ENCODE measurements around the gene AGTRAP. TPM values are rescaled to one million over a fixed set of nuclear protein-coding genes. Genes with fewer than 3 reads are reported as not detected.

Gene AGTRAP
- total RNA-seq = 2.4 TPM

DNA sequence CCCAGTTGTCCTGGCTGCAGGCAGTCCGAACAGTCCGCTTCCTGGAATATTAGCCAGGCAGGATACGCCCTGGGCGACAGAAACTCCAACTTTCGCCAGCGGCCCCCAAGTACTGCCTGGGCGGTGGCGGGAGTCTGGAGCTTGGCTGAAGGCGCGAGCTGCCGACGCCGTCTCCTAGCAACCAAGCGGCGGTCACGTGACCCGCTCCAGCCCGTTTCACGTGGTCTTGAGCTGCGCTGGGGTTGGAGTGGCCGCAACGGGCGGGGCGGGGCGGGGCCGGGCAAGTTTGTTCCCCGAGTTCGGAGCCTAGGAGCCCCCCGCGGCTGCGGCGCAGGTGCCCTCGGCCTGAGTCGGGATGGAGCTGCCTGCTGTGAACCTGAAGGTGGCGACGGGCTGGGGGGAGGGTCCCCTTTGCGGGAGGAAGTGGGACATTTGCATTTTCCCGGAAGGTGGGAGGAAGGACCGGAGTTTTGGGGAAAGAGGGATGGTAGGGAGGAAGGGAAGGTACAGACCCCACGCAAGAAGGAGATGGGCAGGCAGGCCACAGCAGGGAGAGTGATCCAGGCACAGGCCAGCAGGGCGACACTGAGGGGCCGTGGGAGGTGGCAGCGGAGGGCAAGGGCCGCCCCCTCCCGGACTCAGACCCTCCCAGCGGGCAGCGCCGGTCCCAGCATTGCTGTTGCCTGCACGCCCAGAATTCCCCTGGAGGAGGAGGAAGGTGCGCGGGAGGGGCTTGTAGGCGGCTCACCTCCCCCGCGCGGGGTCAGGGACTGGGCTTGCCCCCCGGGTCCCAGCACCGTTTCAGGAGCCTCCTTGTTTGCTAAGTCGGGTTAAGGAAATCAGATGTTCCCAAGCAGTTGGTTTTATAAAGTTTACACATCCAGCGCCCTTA, at the start of gene AGTRAP:
AGTRAP (plus strand) TSS at position 283 of the 892 bp plus-strand sequence; CDS start at position 356, 73 bp downstream.
- FAIRE-seq (no peak), DNase-seq (ENCODE audit: low spot score in 2 of 2) (peak; percentile 88 to 96)

- FAIRE-seq (no peak), DNase-seq (ENCODE audit: low spot score in 2 of 2) (no peak)
These were observed 47.4 kb upstream of the AGTRAP start for GRCh38 chr1:11688506-11688905.

GRCh38 chr1:11690397-11691301, 45.3 kb upstream of the AGTRAP start:
- DNase-seq (ENCODE audit: low spot score in 2 of 2) (no peak), FAIRE-seq (no peak)

GRCh38 chr1:11691302-11691914, 44.5 kb upstream of the AGTRAP start, which contains the start of gene DRAXIN:
Gene DRAXIN, plus strand, starts transcription at chr1:11691710. Its CDS starts 14,549 bp downstream, at chr1:11706259.
- DNase-seq (ENCODE audit: low spot score in 2 of 2) = peak in 1 of 2 donors; percentile 60
- FAIRE-seq = no peak

DNA sequence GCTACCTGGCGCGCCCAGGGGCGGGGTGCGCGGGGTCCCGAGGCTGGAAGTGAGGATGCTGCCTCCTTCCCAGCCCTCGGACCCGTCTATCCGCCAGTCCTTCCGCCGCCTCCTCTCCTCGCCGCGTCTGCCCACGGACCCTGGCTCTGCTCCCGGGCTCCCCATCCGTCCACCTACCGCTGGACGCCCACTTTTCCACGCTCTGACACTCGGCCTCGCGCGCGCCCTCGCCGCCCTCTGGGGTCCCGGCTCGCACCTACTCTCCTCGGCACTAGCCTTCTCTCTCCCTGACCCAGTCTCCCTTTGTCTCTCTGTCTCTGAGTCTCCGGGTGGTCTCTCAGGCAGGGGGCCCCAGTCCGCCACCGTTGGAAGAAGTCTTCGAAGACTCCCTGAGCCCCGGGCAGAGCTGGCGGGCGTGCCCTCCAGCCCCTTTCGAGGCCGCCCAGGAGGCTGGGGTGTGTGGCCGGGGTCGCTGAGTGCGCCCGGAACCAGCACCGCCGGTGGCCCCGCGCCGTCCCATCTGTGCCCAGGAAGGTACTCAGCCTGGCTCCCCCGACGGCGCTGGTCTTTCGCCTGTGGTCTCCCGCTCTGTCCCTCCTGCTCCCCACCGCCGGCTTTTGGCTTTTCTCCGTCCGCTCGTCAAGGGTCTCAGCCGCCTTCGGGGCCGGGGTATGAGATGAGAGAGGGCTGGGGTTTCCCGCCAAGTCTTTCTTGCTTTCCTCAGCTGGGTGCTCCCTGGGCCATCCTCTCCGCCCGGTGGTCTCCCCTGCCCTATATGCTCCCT, 43.8 kb upstream of the AGTRAP start:
- DNase-seq (ENCODE audit: low spot score in 2 of 2) (no peak), FAIRE-seq (no peak)

DNA sequence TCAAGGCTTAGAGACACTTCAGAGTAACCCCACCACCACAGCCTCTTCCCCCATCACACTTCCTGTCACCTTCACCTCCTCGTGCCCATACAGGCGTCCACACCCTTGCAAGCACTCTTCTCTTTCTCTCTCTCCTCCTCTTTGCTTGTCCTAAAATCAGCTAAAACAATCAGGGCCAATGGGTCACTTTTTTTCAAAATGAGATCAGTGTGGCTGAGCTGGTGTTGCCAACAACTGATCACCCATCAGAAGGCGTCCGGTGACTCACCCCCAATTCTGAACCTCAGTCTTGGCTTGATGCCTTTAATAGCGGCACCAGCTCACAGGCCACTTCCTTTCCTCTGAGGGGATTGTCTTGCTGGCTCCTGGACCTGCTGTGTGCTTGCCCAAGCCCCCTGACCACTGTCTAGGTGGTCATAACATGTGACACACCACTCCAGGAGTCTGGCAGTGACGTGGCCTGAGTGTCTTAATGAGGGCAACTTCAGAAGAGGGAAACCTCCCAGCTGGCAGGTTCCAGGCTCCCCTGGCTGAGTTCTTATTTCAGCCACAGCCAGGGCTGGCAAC, 42.8 kb upstream of the AGTRAP start:
- DNase-seq (ENCODE audit: low spot score in 2 of 2) = peak in 1 of 2 donors; percentile 68
- no peak for FAIRE-seq

DNA sequence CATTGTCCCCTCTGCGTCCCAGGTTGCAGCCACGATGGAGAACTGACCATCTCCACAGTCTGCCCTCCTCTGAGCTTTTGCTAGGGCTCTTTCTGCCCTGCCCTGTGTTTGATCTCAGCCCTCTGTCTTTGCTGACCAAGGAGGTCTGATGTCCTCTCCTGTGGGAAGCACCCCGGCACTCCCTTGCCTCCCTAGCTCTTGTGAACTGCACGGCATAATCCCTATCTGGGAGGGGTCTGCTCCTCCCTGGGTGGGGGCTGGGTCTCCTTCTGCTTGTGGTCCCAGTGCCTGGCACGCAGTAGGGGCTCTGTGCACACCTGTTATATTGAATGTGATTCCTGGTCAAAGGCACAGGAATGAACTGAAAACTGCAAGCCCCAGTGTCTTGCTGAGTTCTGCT, 42.0 kb upstream of the AGTRAP start:
- DNase-seq (ENCODE audit: low spot score in 2 of 2) (no peak), FAIRE-seq (no peak)

GRCh38 chr1:11695861-11696260, 40.1 kb upstream of the AGTRAP start:
- FAIRE-seq = no peak
- DNase-seq (ENCODE audit: low spot score in 2 of 2) = no peak

- no peak for DNase-seq (ENCODE audit: low spot score in 2 of 2)
- FAIRE-seq = no peak
These were observed 38.6 kb upstream of the AGTRAP start for GRCh38 chr1:11697188-11697892.

DNA sequence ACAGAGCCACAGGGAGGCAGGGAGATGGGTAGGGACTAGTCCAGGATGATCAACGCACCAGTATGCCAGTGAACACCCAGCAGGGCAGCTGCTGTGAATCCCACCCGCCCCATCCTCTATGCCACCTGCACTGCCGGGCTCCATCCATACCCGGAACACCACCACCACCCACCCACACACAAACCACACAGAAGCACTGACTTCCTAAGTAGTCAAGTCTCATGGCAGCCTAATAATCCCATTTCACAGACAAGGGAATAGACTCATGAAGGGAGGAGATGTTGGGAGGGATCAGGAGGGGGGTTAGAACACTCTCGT, 38.1 kb upstream of the AGTRAP start:
- no peak for DNase-seq (ENCODE audit: low spot score in 2 of 2)
- FAIRE-seq = no peak

DNA sequence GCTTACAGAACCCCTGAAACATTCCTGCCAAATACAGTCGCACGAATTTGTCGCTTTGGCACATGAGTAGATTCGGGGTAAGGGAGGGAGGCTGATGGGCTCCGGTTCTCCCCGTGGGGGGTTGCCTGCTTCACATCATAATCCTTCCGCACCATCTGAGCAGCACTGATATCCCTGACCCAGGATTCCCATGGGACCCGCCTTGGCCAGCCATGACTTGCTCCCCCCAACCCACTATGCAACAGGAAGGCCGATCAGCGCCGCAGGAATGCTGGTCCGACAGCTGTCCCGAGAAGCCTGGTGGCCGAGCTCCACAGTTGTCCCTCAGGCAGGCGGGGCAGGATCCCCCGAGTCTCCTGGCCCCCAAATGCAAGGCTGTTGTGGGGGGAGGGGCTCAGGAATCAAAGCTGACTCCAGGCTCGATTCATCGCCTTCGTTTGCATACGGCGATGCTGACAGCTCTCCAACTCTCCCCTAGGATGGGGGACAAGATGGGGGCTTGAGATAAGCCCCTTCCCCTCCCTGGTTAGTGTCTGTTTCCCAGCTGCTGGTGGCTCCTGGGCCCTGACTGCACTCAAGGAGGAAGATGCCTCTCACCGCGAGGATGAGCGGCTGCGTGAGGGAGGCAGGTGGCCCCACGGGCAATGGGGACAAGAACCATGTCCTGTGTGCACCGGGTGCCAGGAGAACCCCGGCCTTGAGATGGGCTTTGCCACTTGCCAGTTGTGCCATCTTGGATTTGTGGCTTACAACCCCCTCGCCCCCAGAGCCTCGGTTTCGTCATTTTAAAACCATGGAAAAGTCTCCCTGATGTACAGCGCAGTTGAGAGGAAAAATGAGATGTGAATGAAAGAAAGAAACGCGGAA, 35.1 kb upstream of the AGTRAP start:
- FAIRE-seq (no peak), DNase-seq (ENCODE audit: low spot score in 2 of 2) (no peak)

- peak; percentile 68 to 82 for DNase-seq (ENCODE audit: low spot score in 2 of 2)
- FAIRE-seq = no peak
These were observed 34.4 kb upstream of the AGTRAP start for GRCh38 chr1:11701551-11701961.

DNA sequence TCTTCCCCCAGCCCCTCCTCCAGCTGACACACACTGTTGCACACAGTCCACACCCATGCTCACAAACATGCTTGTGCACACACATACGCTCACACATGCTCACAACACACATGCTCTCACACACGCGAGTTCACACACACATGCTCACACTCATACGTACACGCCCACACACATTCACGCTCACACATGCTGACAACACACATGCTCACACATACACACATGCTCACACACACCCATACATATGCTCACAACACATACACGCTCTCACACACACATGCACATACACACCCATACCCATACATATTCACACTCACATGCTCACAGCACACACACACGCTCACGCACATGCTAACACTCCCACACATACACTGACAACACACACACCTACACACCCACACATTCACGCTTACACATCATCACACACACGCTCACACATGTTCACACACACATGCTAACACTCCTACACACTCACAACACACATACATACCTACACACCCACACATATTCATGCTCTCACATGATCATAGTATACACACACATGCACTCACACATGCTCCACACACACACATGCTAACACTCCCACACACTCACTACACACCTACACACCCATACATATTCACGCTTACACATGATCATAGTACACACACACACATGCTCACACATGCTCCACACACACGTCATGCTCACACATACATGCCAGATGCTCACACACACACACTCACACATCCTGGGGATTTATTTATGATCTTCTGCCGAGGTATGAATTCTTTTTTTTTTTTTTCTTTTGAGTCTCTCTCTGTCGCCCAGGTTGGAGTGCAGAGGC, 33.7 kb upstream of the AGTRAP start:
- no peak for FAIRE-seq
- DNase-seq (ENCODE audit: low spot score in 2 of 2) = no peak

GRCh38 chr1:11703357-11704193, 32.4 kb upstream of the AGTRAP start:
- FAIRE-seq (no peak), DNase-seq (ENCODE audit: low spot score in 2 of 2) (no peak)

DNA sequence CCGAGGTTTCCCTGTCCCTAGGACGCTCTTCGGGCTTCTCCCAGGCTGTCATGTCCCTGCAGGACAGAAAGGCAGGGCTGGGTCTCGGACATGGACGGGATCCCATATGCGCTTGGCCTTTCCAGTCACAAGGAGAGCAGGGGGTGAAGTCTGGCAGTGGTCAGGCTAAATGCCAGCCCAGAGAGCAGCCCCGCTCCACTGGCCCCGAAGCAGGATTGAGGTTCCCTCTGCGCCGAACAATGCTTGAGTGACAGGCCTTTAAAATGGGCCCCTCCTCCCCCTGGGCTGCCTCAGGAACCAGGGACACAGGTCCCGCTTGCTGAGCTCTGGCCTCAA, 31.8 kb upstream of the AGTRAP start:
- FAIRE-seq (no peak), DNase-seq (ENCODE audit: low spot score in 2 of 2) (no peak)

GRCh38 chr1:11704691-11705475, 31.1 kb upstream of the AGTRAP start:
- FAIRE-seq (no peak), DNase-seq (ENCODE audit: low spot score in 2 of 2) (no peak)
